CD4-positive, alpha-beta T cell (primary cell): ENCODE results near the gene CDK15. TPM values are rescaled to one million over a fixed set of nuclear protein-coding genes. Genes with fewer than 3 reads are reported as not detected.

Source experiments
- ATAC-seq: fragments of 200-7000 bp; cut with Tn5 transposase; one replicate; pipeline ENCODE4 v1.10.0; 2022; ENCODE audit warnings: mild to moderate bottlenecking; ENCODE audit not compliant: poor library complexity
- CTCF ChIA-PET: fragments of 350-600 bp; sonication (Branson Sonifier 250); formaldehyde crosslinking; loops from one replicate; lab custom pipeline; 2021; ENCODE audit warnings: antibody characterized with exemption, inconsistent platforms; lab: Charles Lee
- POLR2A ChIA-PET: fragments of 350-600 bp; sonication (Branson Sonifier 250); formaldehyde crosslinking; loops from one replicate; lab custom pipeline; 2021; ENCODE audit warnings: antibody characterized with exemption, inconsistent platforms; lab: Charles Lee
- DNase-seq, 14 experiments: peaks; one replicate each; pipeline ENCODE4 v3.0.0-alpha.2; 2013 to 2020; ENCODE audit warnings: mixed read lengths in 2 of 14
- H3K27ac ChIP-seq, 2 donors: one replicate each; pipeline versions ENCODE4 v1.5.1 to v1.7.0; 2013; ENCODE audit warnings: low read length in 2 of 2, low read depth in 1 of 2, mild to moderate bottlenecking in 1 of 2
- H3K27me3 ChIP-seq, 2 experiments: 1 replicate in 1 of 2; 2 replicates in 1 of 2; pipeline versions ENCODE4 v1.6.1 to v1.7.0; 2013; ENCODE audit warnings: low read length in 2 of 2, control low read depth in 1 of 2, mild to moderate bottlenecking in 1 of 2, moderate library complexity in 1 of 2; ENCODE audit not compliant: insufficient read depth in 2 of 2, control insufficient read depth in 1 of 2
- H3K36me3 ChIP-seq: one replicate; pipeline ENCODE4 v1.6.1; 2013; ENCODE audit warnings: low read length, control low read depth; ENCODE audit not compliant: insufficient read depth
- H3K4me1 ChIP-seq: one replicate; pipeline ENCODE4 v1.6.1; 2013; ENCODE audit warnings: low read length, control low read depth; ENCODE audit not compliant: insufficient read depth
- H3K4me3 ChIP-seq: one replicate; pipeline ENCODE4 v1.5.1; 2013; ENCODE audit warnings: mild to moderate bottlenecking, low read length, moderate library complexity
- H3K9me3 ChIP-seq, 2 experiments: 1 replicate in 1 of 2; 2 replicates in 1 of 2; pipeline versions ENCODE4 v1.6.1 to v1.7.0; 2013; ENCODE audit warnings: low read length in 2 of 2, mild to moderate bottlenecking in 2 of 2, control low read depth in 1 of 2, moderate library complexity in 1 of 2; ENCODE audit not compliant: control insufficient read depth in 1 of 2, insufficient read depth in 1 of 2
- H3K27ac Mint-ChIP-seq: one replicate; pipeline ENCODE4 v1.8.0; 2020; ENCODE audit warnings: mixed read lengths
- H3K27me3 Mint-ChIP-seq: one replicate; pipeline ENCODE4 v1.8.0; 2021; ENCODE audit warnings: mixed read lengths
- H3K36me3 Mint-ChIP-seq: one replicate; pipeline ENCODE4 v1.8.0; 2021; ENCODE audit warnings: low read depth, mixed read lengths
- H3K4me1 Mint-ChIP-seq: one replicate; pipeline ENCODE4 v1.8.0; 2021; ENCODE audit warnings: low read depth, mixed read lengths
- H3K4me3 Mint-ChIP-seq: one replicate; pipeline ENCODE4 v1.8.0; 2020; ENCODE audit warnings: mild to moderate bottlenecking, mixed read lengths
- H3K9me3 Mint-ChIP-seq: one replicate; pipeline ENCODE4 v1.8.0; 2020; ENCODE audit warnings: mixed read lengths
- intact Hi-C, 2 experiments: fragments of 100-400 bp; cut with DNase I in 1 of 2; cut with micrococcal nuclease in 1 of 2; formaldehyde crosslinking; loops; one replicate each; pipeline versions ENCODE4 v1.15.1 to v1.9.0; 2023 to 2025; cut with DNase I, micrococcal nuclease
- total RNA-seq, 174 experiments: library from RNA in 2 of 174; stranded (reverse) in 2 of 174; gene quantifications; one replicate each; pipeline ENCODE4 v1.2.3 and lab custom pipeline; 2021 to 2026
- TF ChIP-seq, protein P1 (sequence below): fragments of 200-600 bp; IDR thresholded peaks from one replicate; pipeline ENCODE4 v1.8.0; 2022; ENCODE audit warnings: antibody characterized with exemption, mild to moderate bottlenecking

CDK15 gene
- total RNA-seq, 2 experiments from 2014 or later, result not detected

DNA sequence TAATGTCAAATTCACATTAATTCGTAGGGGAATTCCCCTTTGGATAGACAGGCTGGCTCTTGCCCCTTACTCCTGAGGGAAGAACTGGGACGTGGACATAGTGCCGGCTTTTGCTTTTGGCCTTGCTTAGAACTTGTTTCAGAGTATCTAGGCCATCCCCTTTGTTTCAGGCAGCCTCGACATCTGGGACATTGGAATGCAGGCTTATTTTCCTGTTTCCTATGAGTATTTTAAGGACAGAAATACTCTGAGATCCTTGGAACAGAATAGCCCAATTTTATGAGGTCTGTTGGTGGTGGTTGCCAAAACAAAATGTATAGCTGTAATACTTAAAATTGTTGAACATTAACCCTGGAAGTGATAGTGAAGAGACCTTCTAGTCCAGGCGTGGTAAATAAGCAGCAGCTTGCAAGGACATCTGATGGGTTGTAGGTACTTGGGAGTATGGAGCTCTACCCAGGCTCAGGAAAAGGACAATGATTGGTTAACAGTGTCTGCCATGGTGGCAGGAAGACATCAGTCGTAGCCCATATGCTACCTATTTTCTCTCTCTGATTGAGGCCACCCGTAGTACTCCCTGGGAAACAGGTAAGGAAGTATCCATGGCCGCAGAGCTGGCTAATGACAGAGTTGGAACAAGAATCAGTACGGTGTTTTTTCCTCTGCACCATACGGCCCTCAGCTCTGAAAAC lies 112.4 kb downstream of the CDK15 start:
- POLR2A ChIA-PET, result no interaction called here
- H3K27ac ChIP-seq, result no peak overlapping the region
- no peak for ATAC-seq

DNA sequence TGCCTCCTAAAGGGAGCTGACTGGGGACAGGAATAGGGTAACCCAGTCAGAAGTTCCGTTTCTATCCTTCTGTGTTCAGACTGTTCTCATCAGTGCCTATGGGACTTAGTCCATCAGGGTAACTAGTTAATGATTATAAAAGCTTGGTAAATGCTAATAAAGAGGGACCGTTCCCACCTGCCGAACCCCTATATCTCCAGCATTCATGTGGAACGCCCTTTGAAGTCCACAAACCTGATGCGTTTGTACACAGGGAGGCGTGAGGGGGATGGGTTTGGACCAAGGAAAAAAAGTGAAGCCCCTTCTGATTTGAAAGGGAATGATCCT lies 112.9 kb downstream of the CDK15 start:
- H3K9me3 ChIP-seq, result no peaks in the 10 kb centered on the region
- H3K27ac ChIP-seq, result no peak overlapping the region
- intact Hi-C loops, result no loop called here
- Mint-ChIP-seq H3K27ac (no peak overlapping the region), H3K9me3 (no peaks in the 10 kb centered on the region), H3K4me3 (no peak overlapping the region), H3K27me3 (no peaks in the 10 kb centered on the region), H3K4me1 (no peaks in the 10 kb centered on the region), H3K36me3 (no peaks in the 10 kb centered on the region)
- no peaks in the 10 kb centered on the region for H3K27me3 ChIP-seq
- ChIA-PET POLR2A (no interaction called here), CTCF (no interaction called here)
- no peaks in the 10 kb centered on the region for H3K36me3 ChIP-seq
- DNase-seq (no peak), ATAC-seq (no peak)
- no peaks in the 10 kb centered on the region for H3K4me1 ChIP-seq
- TF ChIP-seq, protein P1, sequence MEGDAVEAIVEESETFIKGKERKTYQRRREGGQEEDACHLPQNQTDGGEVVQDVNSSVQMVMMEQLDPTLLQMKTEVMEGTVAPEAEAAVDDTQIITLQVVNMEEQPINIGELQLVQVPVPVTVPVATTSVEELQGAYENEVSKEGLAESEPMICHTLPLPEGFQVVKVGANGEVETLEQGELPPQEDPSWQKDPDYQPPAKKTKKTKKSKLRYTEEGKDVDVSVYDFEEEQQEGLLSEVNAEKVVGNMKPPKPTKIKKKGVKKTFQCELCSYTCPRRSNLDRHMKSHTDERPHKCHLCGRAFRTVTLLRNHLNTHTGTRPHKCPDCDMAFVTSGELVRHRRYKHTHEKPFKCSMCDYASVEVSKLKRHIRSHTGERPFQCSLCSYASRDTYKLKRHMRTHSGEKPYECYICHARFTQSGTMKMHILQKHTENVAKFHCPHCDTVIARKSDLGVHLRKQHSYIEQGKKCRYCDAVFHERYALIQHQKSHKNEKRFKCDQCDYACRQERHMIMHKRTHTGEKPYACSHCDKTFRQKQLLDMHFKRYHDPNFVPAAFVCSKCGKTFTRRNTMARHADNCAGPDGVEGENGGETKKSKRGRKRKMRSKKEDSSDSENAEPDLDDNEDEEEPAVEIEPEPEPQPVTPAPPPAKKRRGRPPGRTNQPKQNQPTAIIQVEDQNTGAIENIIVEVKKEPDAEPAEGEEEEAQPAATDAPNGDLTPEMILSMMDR, result no peak
- no peak overlapping the region for H3K4me3 ChIP-seq

More for the DNA sequence above, 112.4 kb downstream of the CDK15 start:
- H3K9me3 ChIP-seq, result no peaks in the 10 kb centered on the region
- H3K4me1 ChIP-seq, result no peaks in the 10 kb centered on the region
- H3K27me3 ChIP-seq, result no peaks in the 10 kb centered on the region
- no peaks in the 10 kb centered on the region for H3K36me3 ChIP-seq
- no peak for DNase-seq
- Mint-ChIP-seq H3K27ac (no peak overlapping the region), H3K4me3 (no peak overlapping the region), H3K36me3 (no peaks in the 10 kb centered on the region), H3K9me3 (no peaks in the 10 kb centered on the region), H3K27me3 (no peaks in the 10 kb centered on the region), H3K4me1 (no peaks in the 10 kb centered on the region)
- intact Hi-C loops, result no loop called here
- CTCF ChIA-PET, result no interaction called here
- no peak overlapping the region for H3K4me3 ChIP-seq
- TF ChIP-seq, protein P1, result no peak

DNA sequence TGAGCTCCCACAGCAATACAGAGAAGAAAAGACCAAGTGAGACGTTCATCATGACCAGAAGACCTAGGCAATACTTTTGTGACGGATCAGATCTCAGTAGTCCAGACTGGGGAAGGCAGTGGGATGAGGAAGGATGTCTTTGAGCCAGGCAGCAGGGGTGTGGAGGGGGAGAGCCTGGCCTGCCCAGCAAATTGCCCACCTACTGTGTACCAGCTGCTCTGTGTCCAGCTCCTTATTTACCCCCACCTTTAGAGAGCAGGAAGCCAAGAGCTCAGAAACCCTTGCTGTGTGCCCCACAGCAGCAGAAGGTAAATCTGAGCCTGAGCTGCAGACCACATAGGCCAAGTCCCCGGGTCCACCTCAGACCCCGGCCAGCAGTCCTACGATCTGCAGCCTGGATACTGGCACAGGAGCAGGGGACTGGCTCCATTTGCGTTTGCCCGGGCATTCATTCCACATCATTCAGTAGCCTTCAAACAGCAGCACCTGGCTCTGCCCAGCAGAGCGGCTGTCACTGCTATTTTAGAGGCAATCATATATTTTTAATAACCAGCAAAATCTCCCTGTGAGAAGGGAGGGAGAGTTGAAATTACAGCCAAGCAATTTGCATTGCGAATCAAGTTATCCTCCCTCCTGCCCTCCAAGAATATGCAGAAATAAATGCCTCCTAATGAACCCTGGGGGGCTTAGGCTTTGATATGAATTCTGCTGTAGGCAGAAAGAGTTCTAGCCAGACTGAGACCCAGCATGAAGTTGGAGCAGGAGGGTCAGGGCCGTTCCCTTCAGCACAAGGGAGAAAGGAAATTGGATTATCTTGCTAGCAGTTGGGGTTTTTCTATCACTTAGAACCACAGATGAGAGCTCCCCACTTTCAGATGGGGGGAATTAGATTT lies 117.3 kb downstream of the CDK15 start:
- H3K36me3 Mint-ChIP-seq, result no peaks in the 10 kb centered on the region
- Histone ChIP-seq H3K4me1 (no peaks in the 10 kb centered on the region), H3K9me3 (no peaks in the 10 kb centered on the region), H3K36me3 (no peaks in the 10 kb centered on the region), H3K27me3 (no peaks in the 10 kb centered on the region), H3K27ac (no peak overlapping the region), H3K4me3 (no peak overlapping the region)
- ATAC-seq (no peak), DNase-seq (no peak)
- no peaks in the 10 kb centered on the region for H3K9me3 Mint-ChIP-seq
- H3K27ac Mint-ChIP-seq, result no peak overlapping the region
- intact Hi-C loops, result no loop called here
- POLR2A ChIA-PET, result no interaction called here
- CTCF ChIA-PET, result no interaction called here
- H3K27me3 Mint-ChIP-seq, result peaks cover 23% of the 10 kb centered on the region
- TF ChIP-seq, protein P1, result no peak
- H3K4me3 Mint-ChIP-seq, result no peak overlapping the region
- H3K4me1 Mint-ChIP-seq, result no peaks in the 10 kb centered on the region
